Measurements from ENCODE around the gene UBE2E1.

GRCh38 chr3:23879485-23879884 lies 73.7 kb downstream of the UBE2E1 start:
- TF ChIP-seq EZH2 (IDR thresholded peaks at IDR 0.05; ENCODE audit: insufficient read depth, poor library complexity, severe bottlenecking) (no peak), EZH2phosphoT487 (IDR thresholded peaks at IDR 0.05; ENCODE audit: insufficient read depth, low read depth) (no peak)

All from GM23248 (cell line).